IMR-90 (cell line): ENCODE data around the gene CCNB1. TPM values are rescaled to one million over a fixed set of nuclear protein-coding genes. Genes with fewer than 3 reads are reported as not detected.
A peak's percentile ranks its signal among the peaks of the same experiment; 100 is the strongest.

Experiments used
- ATAC-seq: fragments of 200-7000 bp; cut with Tn5 transposase; 2 replicates; pipeline ENCODE4 v1.9.1; 2020; ENCODE audit warnings: low read depth, mild to moderate bottlenecking, moderate library complexity
- BruUV-seq: library from RNA; stranded (reverse); fragments of 400-500 nt; replicated peaks from 2 replicates; lab custom pipeline; 2021; lab: Mats Ljungman, UMichigan
- CTCF ChIA-PET: fragments of 300-600 bp; formaldehyde crosslinking; extraction: SDS; loops from one replicate; lab custom pipeline; 2021; ENCODE audit warnings: antibody characterized with exemption; lab: Yijun Ruan, JAX
- POLR2A ChIA-PET: fragments of 300-600 bp; sonication (Branson Sonifier 250); formaldehyde crosslinking; loops from one replicate; lab custom pipeline; 2022; ENCODE audit warnings: antibody characterized with exemption; ENCODE audit not compliant: unreplicated experiment; lab: Charles Lee
- DNase-seq: peaks from one replicate; pipeline ENCODE4 v3.0.0; 2013
- H2AFZ ChIP-seq: replicated peaks from 2 replicates; pipeline ENCODE3; 2013; ENCODE audit warnings: low read length, mild to moderate bottlenecking; ENCODE audit not compliant: poor library complexity
- H2AK5ac ChIP-seq: 2 replicates; pipeline ENCODE4 v1.6.1; 2013; ENCODE audit warnings: low read depth, low read length, inconsistent platforms
- H2AK9ac ChIP-seq: replicated peaks from 2 replicates; pipeline ENCODE3; 2013; ENCODE audit warnings: mild to moderate bottlenecking, low read depth, low read length, moderate library complexity; ENCODE audit not compliant: poor library complexity
- H2BK120ac ChIP-seq: 2 replicates; pipeline ENCODE4 v1.6.1; 2013; ENCODE audit warnings: low read depth, low read length, inconsistent platforms
- H2BK15ac ChIP-seq: 3 replicates; pipeline ENCODE4 v1.6.1; 2013; ENCODE audit warnings: low read depth, low read length, inconsistent platforms
- H2BK20ac ChIP-seq: 2 replicates; pipeline ENCODE4 v1.6.1; 2013; ENCODE audit warnings: low read depth, mild to moderate bottlenecking, inconsistent platforms, low read length, moderate library complexity
- H2BK5ac ChIP-seq: 2 replicates; pipeline ENCODE4 v1.6.1; 2013; ENCODE audit warnings: mild to moderate bottlenecking, low read depth, low read length, inconsistent platforms; ENCODE audit not compliant: poor library complexity, severe bottlenecking
- H3K14ac ChIP-seq: replicated peaks from 2 replicates; pipeline ENCODE4 v1.6.1; 2013; ENCODE audit warnings: low read depth, low read length, inconsistent platforms
- H3K18ac ChIP-seq: 2 replicates; pipeline ENCODE4 v1.6.1; 2013; ENCODE audit warnings: low read depth, low read length, control low read depth
- H3K23ac ChIP-seq: 2 replicates; pipeline ENCODE4 v1.6.1; 2013; ENCODE audit warnings: low read depth, low read length, inconsistent platforms
- H3K27ac ChIP-seq: 2 replicates; pipeline ENCODE4 v1.5.1; 2013; ENCODE audit warnings: mild to moderate bottlenecking, control low read depth, low read length; ENCODE audit not compliant: insufficient read depth
- H3K27me3 ChIP-seq: 2 replicates; pipeline ENCODE4 v1.6.1; 2013; ENCODE audit warnings: low read length; ENCODE audit not compliant: control insufficient read depth, insufficient read depth
- H3K36me3 ChIP-seq: 2 replicates; pipeline ENCODE4 v1.6.1; 2013; ENCODE audit warnings: low read length, mixed read lengths; ENCODE audit not compliant: control insufficient read depth, insufficient read depth
- H3K4ac ChIP-seq: 2 replicates; pipeline ENCODE4 v1.6.1; 2013; ENCODE audit warnings: low read depth, low read length, inconsistent platforms
- H3K4me1 ChIP-seq: 2 replicates; pipeline ENCODE4 v1.6.1; 2013; ENCODE audit warnings: low read length, mixed read lengths; ENCODE audit not compliant: control insufficient read depth, insufficient read depth
- H3K4me2 ChIP-seq: 2 replicates; pipeline ENCODE4 v1.6.1; 2013; ENCODE audit warnings: low read depth, mild to moderate bottlenecking, control low read depth, low read length, moderate library complexity
- H3K4me3 ChIP-seq: 2 replicates; pipeline ENCODE4 v1.5.1; 2013; ENCODE audit warnings: low read depth, mild to moderate bottlenecking, control low read depth, low read length, moderate library complexity; ENCODE audit not compliant: insufficient read depth
- H3K56ac ChIP-seq: 2 replicates; pipeline ENCODE4 v1.6.1; 2013; ENCODE audit warnings: low read length, inconsistent platforms; ENCODE audit not compliant: insufficient read depth; ENCODE audit errors: extremely low read depth
- H3K79me1 ChIP-seq, 2 experiments: 2 replicates each; pipeline ENCODE4 v1.6.1; 2013; ENCODE audit warnings: low read length in 2 of 2, inconsistent platforms in 1 of 2, low read depth in 1 of 2
- H3K9ac ChIP-seq: 2 replicates; pipeline ENCODE4 v1.6.1; 2013; ENCODE audit warnings: low read depth, low read length, control low read depth
- H3K9me1 ChIP-seq: 2 replicates; pipeline ENCODE4 v1.6.1; 2013; ENCODE audit warnings: low read length, inconsistent platforms; ENCODE audit not compliant: insufficient read depth
- H3K9me3 ChIP-seq: 2 replicates; pipeline ENCODE4 v1.6.1; 2013; ENCODE audit warnings: low read length; ENCODE audit not compliant: control insufficient read depth, insufficient read depth
- H4K20me1 ChIP-seq: 2 replicates; pipeline ENCODE4 v1.6.1; 2013; ENCODE audit warnings: low read length, inconsistent platforms; ENCODE audit not compliant: insufficient read depth
- H4K5ac ChIP-seq: 2 replicates; pipeline ENCODE4 v1.6.1; 2013; ENCODE audit warnings: mild to moderate bottlenecking, low read depth, low read length, control low read depth
- H4K8ac ChIP-seq, 2 experiments: 2 replicates each; pipeline ENCODE4 v1.6.1; 2013; ENCODE audit warnings: low read depth in 2 of 2, low read length in 2 of 2, control low read depth in 1 of 2, inconsistent platforms in 1 of 2
- H4K91ac ChIP-seq: 2 replicates; pipeline ENCODE4 v1.6.1; 2013; ENCODE audit warnings: low read depth, low read length, inconsistent platforms; ENCODE audit not compliant: insufficient read depth
- CTCF ChIP-seq: conservative IDR thresholded peaks from 2 replicates; pipeline ENCODE4 v1.5.1; 2012; ENCODE audit warnings: mild to moderate bottlenecking, low read depth, low read length, improper control_type of control experiment
- ELK1 ChIP-seq: fragments of 150-350 bp; IDR thresholded peaks from 2 replicates; pipeline ENCODE4 v1.6.1; 2016; ENCODE audit warnings: low read depth, mild to moderate bottlenecking, low read length, moderate library complexity, borderline replicate concordance
- MAFK ChIP-seq: IDR thresholded peaks from 2 replicates; pipeline ENCODE4 v1.6.1; 2012; ENCODE audit warnings: low read depth, low read length, improper control_type of control experiment
- MAZ ChIP-seq: IDR thresholded peaks from 2 replicates; pipeline ENCODE4 v1.6.1; 2012; ENCODE audit warnings: low read depth, mild to moderate bottlenecking, low read length, improper control_type of control experiment, moderate library complexity, borderline replicate concordance
- MXI1 ChIP-seq: IDR thresholded peaks from 2 replicates; pipeline ENCODE4 v1.6.1; 2012; ENCODE audit warnings: low read depth, mild to moderate bottlenecking, low read length, moderate library complexity, borderline replicate concordance
- RAD21 ChIP-seq: IDR thresholded peaks from 2 replicates; pipeline ENCODE4 v1.6.1; 2012; ENCODE audit warnings: low read length, improper control_type of control experiment
- RCOR1 ChIP-seq: IDR thresholded peaks from 2 replicates; pipeline ENCODE4 v1.6.1; 2012; ENCODE audit warnings: mild to moderate bottlenecking, low read length, improper control_type of control experiment; ENCODE audit not compliant: insufficient replicate concordance
- SMC3 ChIP-seq: fragments of 150-350 bp; IDR thresholded peaks from 2 replicates; pipeline ENCODE4 v1.6.1; 2016; ENCODE audit warnings: low read depth, mild to moderate bottlenecking, antibody characterized with exemption, low read length, moderate library complexity
- USF2 ChIP-seq: fragments of 150-350 bp; IDR thresholded peaks from 2 replicates; pipeline ENCODE4 v1.6.1; 2017; ENCODE audit warnings: mild to moderate bottlenecking, antibody characterized with exemption, low read length, low read depth
- WGBS, 2 experiments: methylation state at CpG; one replicate each; pipeline versions ENCODE4 v1.1.5 to v1.1.7; 2013; ENCODE audit warnings: missing lambda C conversion rate in 2 of 2; ENCODE audit not compliant: insufficient read length in 1 of 2; ENCODE audit errors: extremely low coverage in 2 of 2; 5-methylcytosine and 5-hydroxymethylcytosine counted together
- dilution Hi-C: fragments of 300-500 bp; cut with HindIII; formaldehyde crosslinking; loops from one replicate; pipeline ENCODE4 v1.14.3; 2018; ENCODE audit warnings: low sequenced_read_pairs; ENCODE audit not compliant: unreplicated experiment
- in situ Hi-C: fragments of 300-500 bp; cut with MboI; formaldehyde crosslinking; loops from 3 replicates; pipeline ENCODE4 v1.14.3; 2019; ENCODE audit warnings: low sequenced_read_pairs, inconsistent platforms, mixed read lengths
- intact Hi-C: fragments of 100-400 bp; cut with micrococcal nuclease; formaldehyde crosslinking; loops from 2 replicates; pipeline ENCODE4 v1.10.0; 2022
- polyA plus RNA-seq, 3 experiments: library from polyadenylated mRNA; depleted of rRNA; stranded (reverse); fragments of >200 nt; gene quantifications; 2 replicates each; pipeline ENCODE4 v1.2.3, GENCODE V29; 2012; ENCODE audit warnings: low replicate concordance in 1 of 3
- total RNA-seq: library from RNA; depleted of rRNA; stranded (reverse); fragments of >200 nt; gene quantifications from 2 replicates; pipeline ENCODE4 v1.2.3, GENCODE V29; 2012

Gene CCNB1
- total and polyA plus RNA-seq, 2 of the 4 experiments (the other 2 are of a cell fraction): 83.3 to 160 TPM

- Histone ChIP-seq H2BK20ac (no peak overlapping the region), H2BK15ac (no peak overlapping the region), H3K4me3 (no peak overlapping the region), H3K9me3 (no peaks in the 10 kb centered on the region), H2BK120ac (no peak overlapping the region), H3K9me1 (no peaks in the 10 kb centered on the region), H2AK9ac (no peak overlapping the region), H3K14ac (no peak overlapping the region), H2AK5ac (no peak overlapping the region), H4K91ac (no peak overlapping the region), H2BK5ac (no peak overlapping the region), H3K4ac (no peak overlapping the region), H3K27me3 (no peaks in the 10 kb centered on the region), H3K27ac (no peak overlapping the region), H4K5ac (no peak overlapping the region), H2AFZ (no peak overlapping the region), H3K36me3 (peaks cover 18% of the 10 kb centered on the region), H3K4me2 (no peak overlapping the region), H3K18ac (no peak overlapping the region), H3K23ac (no peak overlapping the region), H3K9ac (no peak overlapping the region), H4K20me1 (no peaks in the 10 kb centered on the region), H3K79me1 (peaks cover 0 to 3% of the 10 kb centered on the region in 2 experiments; a peak in 1 of 4 replicates), H4K8ac (no peak overlapping the region), H3K4me1 (0 out of 2 replicates have a peak, but pooled peaks cover 2% of the 10 kb centered on the region), H3K56ac (no peak overlapping the region)
- no CpG with 5 or more reads among the region's 2 CpGs for WGBS, 2 experiments
- no TSS peak for BruUV-seq
- dilution Hi-C loops (no loop called here), in situ Hi-C loops (no loop called here), intact Hi-C loops (no loop called here)
- ChIA-PET POLR2A (no interaction called here), CTCF (no interaction called here)
- DNase-seq (peak; percentile 4), ATAC-seq (no peak)
- TF ChIP-seq MXI1: no peak
- no peak for TF ChIP-seq SMC3
- no peak for TF ChIP-seq USF2
- TF ChIP-seq MAFK: no peak
- TF ChIP-seq RAD21: no peak
- no peak for TF ChIP-seq RCOR1
- no peak for TF ChIP-seq CTCF
- TF ChIP-seq ELK1: no peak
- TF ChIP-seq MAZ: no peak
These were observed 36.7 kb upstream of the CCNB1 start for GRCh38 chr5:69130241-69130640.
